ENCODE results near the gene EQTN. TPM values are rescaled to one million over a fixed set of nuclear protein-coding genes. Genes with fewer than 3 reads are reported as not detected.

EQTN gene
- total RNA-seq, 4 donors from 2014 or later = 0.97 TPM; not detected in 3

- no peaks in the 10 kb centered on the region for H3K9me3 ChIP-seq
- no peak overlapping the region for H3K27ac ChIP-seq
- H3K4me3 ChIP-seq = no peak overlapping the region
- H3K27me3 ChIP-seq = no peaks in the 10 kb centered on the region
- WGBS = 95% methylated on average over 2 of the region's 2 CpGs
- TF ChIP-seq POLR2A (IDR thresholded peaks at IDR 0.05) = no peak
- TF ChIP-seq EP300 (IDR thresholded peaks at IDR 0.05) = no peak
- no peak for TF ChIP-seq CTCF (IDR thresholded peaks at IDR 0.05)
- no peak for TF ChIP-seq POLR2AphosphoS5 (IDR thresholded peaks at IDR 0.05)
- no peak for DNase-seq (ENCODE audit: low spot score in 2 of 2)
- no peaks in the 10 kb centered on the region for H3K36me3 ChIP-seq
- H3K4me1 ChIP-seq = peaks cover 9% of the 10 kb centered on the region
These were observed 24.8 kb downstream of the EQTN start for GRCh38 chr9:27272103-27272502.

GRCh38 chr9:27261517-27262211 lies 35.3 kb downstream of the EQTN start:
- Histone ChIP-seq H3K36me3 (no peaks in the 10 kb centered on the region), H3K4me1 (no peaks in the 10 kb centered on the region), H3K4me3 (no peak overlapping the region), H3K27me3 (no peaks in the 10 kb centered on the region), H3K27ac (no peak overlapping the region), H3K9me3 (no peaks in the 10 kb centered on the region)
- WGBS = 39% methylated on average over 4 of the region's 4 CpGs
- no peak for DNase-seq (ENCODE audit: low spot score in 2 of 2)
- TF ChIP-seq CTCF (IDR thresholded peaks at IDR 0.05) (no peak), EP300 (IDR thresholded peaks at IDR 0.05) (no peak), POLR2AphosphoS5 (IDR thresholded peaks at IDR 0.05) (no peak), POLR2A (IDR thresholded peaks at IDR 0.05) (no peak)

- H3K9me3 ChIP-seq = peaks cover 3% of the 10 kb centered on the region
- H3K27me3 ChIP-seq = no peaks in the 10 kb centered on the region
- no peak for DNase-seq (ENCODE audit: low spot score in 2 of 2)
- H3K27ac ChIP-seq = no peak overlapping the region
- H3K4me3 ChIP-seq = no peak overlapping the region
- 82% methylated on average over 8 of the region's 8 CpGs for WGBS
- H3K4me1 ChIP-seq = no peaks in the 10 kb centered on the region
- no peak for TF ChIP-seq CTCF (IDR thresholded peaks at IDR 0.05)
- no peak for TF ChIP-seq POLR2A (IDR thresholded peaks at IDR 0.05)
- no peaks in the 10 kb centered on the region for H3K36me3 ChIP-seq
These were observed 36.0 kb downstream of the EQTN start for GRCh38 chr9:27260789-27261516.

- no peak for DNase-seq (ENCODE audit: low spot score in 2 of 2)
- Histone ChIP-seq H3K4me3 (no peak overlapping the region), H3K27me3 (no peaks in the 10 kb centered on the region), H3K9me3 (peaks cover 3% of the 10 kb centered on the region), H3K36me3 (no peaks in the 10 kb centered on the region), H3K4me1 (no peaks in the 10 kb centered on the region), H3K27ac (no peak overlapping the region)
- WGBS = 92% methylated on average over 7 of the region's 7 CpGs
- TF ChIP-seq CTCF (IDR thresholded peaks at IDR 0.05) (no peak), POLR2A (IDR thresholded peaks at IDR 0.05) (no peak), POLR2AphosphoS5 (IDR thresholded peaks at IDR 0.05) (no peak), EP300 (IDR thresholded peaks at IDR 0.05) (no peak)
These were observed 38.3 kb downstream of the EQTN start for GRCh38 chr9:27258662-27259061.

- H3K4me3 ChIP-seq = no peak overlapping the region
- no peaks in the 10 kb centered on the region for H3K9me3 ChIP-seq
- no peak overlapping the region for H3K27ac ChIP-seq
- no peaks in the 10 kb centered on the region for H3K36me3 ChIP-seq
- H3K27me3 ChIP-seq = no peaks in the 10 kb centered on the region
- DNase-seq (ENCODE audit: low spot score in 2 of 2) = no peak
- no peaks in the 10 kb centered on the region for H3K4me1 ChIP-seq
- TF ChIP-seq EP300 (IDR thresholded peaks at IDR 0.05) (no peak), POLR2AphosphoS5 (IDR thresholded peaks at IDR 0.05) (no peak), POLR2A (IDR thresholded peaks at IDR 0.05) (no peak), CTCF (IDR thresholded peaks at IDR 0.05) (no peak)
These were observed 48.2 kb downstream of the EQTN start for GRCh38 chr9:27248702-27249101.

Data from suprapubic skin (tissue), 4 donors.